Activated T-cell treated with anti-CD3 and anti-CD28 coated beads for 48 hours (primary cell): ENCODE results near the gene SMC5.
"Not testable (repeated sequence)": the region's sequence is repeated elsewhere in the genome, so short reads cannot be mapped to it uniquely, and the experiment has no call there.

Experiments
- DNase-seq: peaks from one replicate; pipeline ENCODE4 v3.0.0-alpha.2; 2020; ENCODE audit warnings: low read depth

The SMC5 gene

DNA sequence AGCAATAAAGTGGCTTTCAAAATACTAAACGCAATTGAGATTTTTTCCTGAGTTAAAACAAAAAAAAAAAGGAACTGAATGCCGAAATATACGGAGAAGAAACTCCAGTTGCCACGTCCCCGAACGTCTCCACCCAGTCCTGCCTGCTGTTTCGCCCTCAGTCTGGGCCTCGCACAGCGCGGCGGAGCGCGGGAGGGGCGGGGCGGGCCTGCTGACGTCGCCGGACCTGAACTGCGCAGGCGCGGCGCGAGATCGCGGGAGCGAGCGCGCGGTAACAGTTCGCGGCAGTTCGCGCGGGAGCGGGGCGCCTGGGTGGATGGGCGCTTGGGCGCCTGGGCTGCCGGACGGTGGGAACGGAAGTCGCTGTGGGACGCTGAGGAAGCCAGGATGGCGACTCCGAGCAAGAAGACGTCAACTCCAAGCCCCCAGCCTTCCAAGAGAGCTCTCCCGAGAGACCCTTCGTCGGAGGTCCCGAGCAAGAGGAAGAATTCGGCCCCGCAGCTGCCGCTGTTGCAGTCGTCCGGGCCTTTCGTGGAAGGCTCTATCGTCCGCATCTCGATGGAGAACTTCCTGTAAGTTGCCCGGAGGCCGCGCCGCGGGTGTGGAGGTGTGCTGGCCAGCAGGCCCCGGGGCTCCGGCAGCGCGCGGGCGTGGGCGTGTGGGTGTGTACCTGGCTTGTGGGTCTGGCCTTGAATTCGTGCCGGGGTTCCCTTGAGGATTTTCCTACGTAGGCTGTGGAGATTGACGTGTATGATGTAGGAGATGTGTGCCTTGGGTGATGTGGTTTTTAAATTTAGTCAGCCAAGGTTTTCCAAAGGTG lies at the start of gene SMC5:
Gene SMC5, plus strand, starts transcription at position 287 of the 820 bp plus-strand sequence. Its CDS starts 101 bp downstream, at position 388.
- peak; percentile 91 for DNase-seq

- no peak for DNase-seq
Observed at GRCh38 chr9:70217029-70217428, 41.7 kb upstream of the SMC5 start.

DNA sequence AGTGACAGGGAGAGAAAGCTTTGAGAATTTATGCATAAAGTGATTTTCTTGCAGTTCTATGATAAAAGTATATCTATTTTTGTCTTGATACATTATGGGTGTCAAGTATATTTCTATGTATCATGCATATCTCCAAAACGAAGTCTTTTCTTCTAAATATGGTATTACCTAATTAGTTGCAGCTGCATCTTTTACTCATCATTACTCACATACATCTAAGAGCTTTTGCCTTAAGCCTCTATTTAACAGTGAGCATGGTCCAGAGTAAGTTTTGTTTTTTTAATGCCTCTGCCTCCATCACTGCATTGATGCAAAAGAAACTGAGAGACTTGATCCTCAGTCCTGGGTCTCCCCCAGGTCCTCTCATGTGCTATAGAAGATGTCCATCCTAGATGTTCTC lies 40.0 kb upstream of the SMC5 start:
- DNase-seq = no peak

- no peak for DNase-seq
Observed at GRCh38 chr9:70220216-70220615, 38.6 kb upstream of the SMC5 start.

DNA sequence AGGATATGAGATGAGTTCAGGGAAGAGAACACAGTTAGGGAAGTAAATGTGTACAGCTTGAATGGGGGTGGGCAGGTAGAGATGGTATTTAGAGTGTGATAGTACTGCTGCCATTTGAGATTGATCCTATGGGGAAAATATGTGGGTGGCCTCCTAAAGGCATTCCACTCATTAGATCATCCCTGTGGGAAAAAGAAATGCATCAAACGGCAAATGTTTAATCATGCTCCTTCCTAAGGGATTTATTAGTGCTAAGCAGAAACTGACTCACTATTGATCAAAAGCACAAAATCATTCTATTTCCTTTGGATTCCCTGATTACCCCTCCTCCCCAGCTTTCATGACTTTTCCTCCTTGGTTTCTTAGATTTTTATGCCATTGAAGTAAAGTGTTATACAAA lies 36.4 kb upstream of the SMC5 start:
- no peak for DNase-seq

- no peak for DNase-seq
Observed at GRCh38 chr9:70228118-70228517, 30.7 kb upstream of the SMC5 start.

DNA sequence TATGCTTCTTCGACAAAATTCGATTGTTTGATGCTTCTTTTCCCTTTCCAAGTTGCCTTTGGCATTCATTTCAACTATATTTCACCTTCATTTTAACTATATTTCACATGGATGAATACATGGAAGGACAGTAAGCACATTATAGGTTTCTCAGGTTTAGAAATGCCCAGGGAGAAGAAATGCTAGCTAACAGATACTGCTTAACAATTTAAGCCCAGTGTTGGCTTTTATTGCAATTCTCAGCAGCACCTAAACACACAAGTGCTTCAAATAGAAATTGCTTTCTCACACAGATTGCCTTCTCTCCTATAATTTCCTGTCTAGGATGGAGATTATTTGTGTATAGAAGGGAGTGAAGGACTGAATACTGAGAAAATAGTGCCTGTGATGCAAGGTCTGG lies 30.2 kb upstream of the SMC5 start:
- no peak for DNase-seq

- DNase-seq = no peak
Observed at GRCh38 chr9:70229026-70229425, 29.8 kb upstream of the SMC5 start.

GRCh38 chr9:70229579-70229978 lies 29.2 kb upstream of the SMC5 start:
- DNase-seq = no peak

GRCh38 chr9:70232476-70232875 lies 26.3 kb upstream of the SMC5 start:
- no peak for DNase-seq

GRCh38 chr9:70234208-70234607 lies 24.6 kb upstream of the SMC5 start:
- not testable (repeated sequence) for DNase-seq

GRCh38 chr9:70245952-70246351 lies 12.8 kb upstream of the SMC5 start:
- DNase-seq = not testable (repeated sequence)

- DNase-seq = no peak
Observed at GRCh38 chr9:70250221-70250620, 8.6 kb upstream of the SMC5 start.

- no peak for DNase-seq
Observed at GRCh38 chr9:70255486-70255885, 3.3 kb upstream of the SMC5 start.

DNA sequence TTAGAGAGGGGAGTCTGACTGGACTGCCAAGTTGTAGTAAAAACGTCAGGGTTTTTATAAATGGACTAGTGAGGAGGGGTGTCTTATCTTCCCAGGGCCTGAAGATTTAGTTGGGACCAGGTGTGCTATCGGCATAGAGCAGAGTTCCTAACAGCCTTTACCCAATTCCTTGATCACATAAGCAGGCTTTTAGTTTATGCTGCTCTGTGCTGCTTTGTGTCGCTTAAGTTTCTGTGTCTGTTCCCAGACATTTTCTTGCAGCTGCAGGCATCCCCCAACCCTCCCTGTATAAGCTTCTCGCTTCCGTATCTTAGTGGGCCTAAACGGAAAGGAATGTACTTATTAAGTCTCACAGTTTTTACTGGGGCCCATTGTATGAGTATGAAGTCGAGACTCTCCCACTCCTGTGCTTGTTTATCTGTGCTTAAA lies 2.6 kb upstream of the SMC5 start:
- no peak for DNase-seq

- DNase-seq = no peak
Observed at GRCh38 chr9:70257502-70257901, 1.3 kb upstream of the SMC5 start.

DNA sequence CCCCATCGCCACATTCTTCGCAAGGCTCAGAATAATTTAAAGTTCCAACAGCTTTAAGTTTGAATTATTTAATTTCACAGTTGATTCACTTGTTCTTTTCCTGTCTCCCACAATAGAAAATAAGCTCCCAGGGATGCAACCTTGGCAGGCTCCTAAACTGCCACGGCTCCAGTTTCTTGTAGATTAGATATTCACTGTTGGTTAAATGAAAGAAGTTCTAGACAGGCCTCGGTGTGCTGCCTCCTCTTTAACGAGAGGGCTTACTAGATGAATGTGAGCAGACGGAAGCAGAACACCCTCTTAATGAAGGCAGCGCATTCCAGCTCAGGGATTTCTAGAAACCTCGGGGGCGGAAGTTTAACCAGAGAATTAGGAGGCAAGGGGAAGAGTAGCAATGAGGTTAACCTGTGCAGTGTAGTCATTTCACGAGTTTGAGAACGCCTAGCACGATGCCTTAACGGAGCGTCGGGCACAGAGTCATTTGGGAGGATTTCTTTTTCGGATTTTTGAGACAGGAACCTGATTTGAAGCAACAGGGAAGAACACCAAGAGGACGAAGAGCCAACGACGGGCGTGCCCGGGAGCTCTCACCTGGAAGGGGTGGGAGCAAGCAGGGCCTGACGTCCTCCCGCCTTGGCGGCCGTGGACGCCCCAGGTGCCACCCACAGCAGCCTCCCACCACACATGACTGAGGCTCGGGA lies 637 bp upstream of the SMC5 start:
- DNase-seq = no peak

DNA sequence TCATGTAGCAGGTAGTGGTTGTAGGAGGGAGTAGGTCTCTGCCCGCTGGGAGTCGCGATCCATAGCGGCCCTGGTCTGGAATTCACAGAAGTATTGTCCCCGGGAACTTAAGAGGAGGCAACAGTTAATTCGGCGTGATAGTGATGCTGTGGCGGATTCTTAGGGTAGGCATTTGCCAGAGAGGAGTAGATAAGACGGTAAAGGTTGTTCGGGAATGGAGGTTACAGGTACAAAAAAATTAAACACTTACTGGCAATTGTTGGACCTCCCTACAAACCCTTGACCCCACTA lies 679 bp downstream of the SMC5 start:
- DNase-seq = no peak

DNA sequence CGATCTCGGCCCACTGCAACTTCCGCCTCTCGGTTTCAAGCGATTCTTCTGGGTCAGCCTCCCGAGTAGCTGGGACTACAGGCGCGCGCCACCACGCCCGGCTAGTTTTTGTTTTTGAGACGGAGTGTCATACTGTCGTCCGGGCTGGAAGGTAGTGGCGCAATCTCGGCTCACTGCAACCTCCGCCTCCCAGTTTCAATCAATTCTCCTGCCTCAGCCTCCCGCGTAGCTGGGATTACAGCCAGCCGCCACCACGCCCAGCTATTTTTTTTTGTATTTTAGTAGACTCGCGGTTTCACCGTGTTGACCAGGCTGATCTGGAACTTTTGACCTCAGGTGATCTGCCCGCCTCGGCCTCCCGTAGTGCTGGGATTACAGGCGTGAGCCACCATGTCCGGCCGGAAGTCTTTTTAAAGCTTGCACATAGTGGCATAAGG lies 1.2 kb downstream of the SMC5 start:
- DNase-seq = no peak

DNA sequence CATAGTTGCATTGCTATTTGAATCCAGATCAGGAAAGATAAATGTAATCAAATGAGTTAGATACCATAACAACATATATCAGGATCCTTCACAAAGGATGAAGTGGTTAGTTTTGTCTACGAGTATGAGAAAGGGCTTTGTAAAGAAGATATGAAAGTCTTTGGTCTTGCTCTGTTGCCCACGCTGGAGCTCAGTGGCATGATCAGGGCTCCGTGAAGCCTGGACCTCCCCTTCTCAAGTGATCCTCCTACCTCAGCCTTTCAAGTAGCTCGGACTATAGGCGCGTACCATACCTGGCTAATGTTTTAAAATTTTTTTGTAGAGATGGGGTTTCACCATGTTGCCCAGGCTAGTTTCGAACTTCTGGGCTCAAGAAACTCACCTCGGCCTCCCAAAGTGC lies 1.8 kb downstream of the SMC5 start:
- no peak for DNase-seq

- no peak for DNase-seq
Observed at GRCh38 chr9:70261131-70261870, 2.5 kb downstream of the SMC5 start.

GRCh38 chr9:70262366-70262765 lies 3.6 kb downstream of the SMC5 start:
- no peak for DNase-seq

DNA sequence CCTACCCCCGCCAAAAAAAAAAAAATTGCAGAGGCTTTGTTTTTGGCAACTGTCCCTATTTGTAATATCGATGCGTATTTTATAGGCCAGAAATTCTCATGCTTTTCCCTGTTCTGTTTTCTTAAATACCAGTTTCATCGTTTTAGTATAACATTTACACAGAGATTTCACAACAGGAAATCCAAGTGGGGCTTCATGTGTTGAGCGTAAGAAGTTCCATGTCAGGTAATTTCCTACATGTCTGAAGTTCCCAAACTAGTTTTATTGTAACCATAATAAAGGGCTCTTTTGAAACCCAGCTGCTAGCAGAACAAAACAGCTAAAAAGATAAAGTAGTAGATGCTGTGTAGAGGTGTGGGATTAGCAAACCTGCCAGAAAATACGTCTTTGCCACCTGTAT lies 4.2 kb downstream of the SMC5 start:
- no peak for DNase-seq
